Smooth muscle cell (in vitro differentiated cells): Measurements from ENCODE around the gene GJC1. TPM values are rescaled to one million over a fixed set of nuclear protein-coding genes. Genes with fewer than 3 reads are reported as not detected.

Source experiments
- DNase-seq: peaks from one replicate; lab custom pipeline; 2025; ENCODE audit not compliant: unreplicated experiment; lab: John Stamatoyannopoulos, UW
- H2AFZ ChIP-seq: fragments of 200-600 bp; sonication (generic); 2 replicates; pipeline ENCODE4 v1.6.0; 2016; ENCODE audit warnings: antibody characterized with exemption, low read depth, mild to moderate bottlenecking
- H3F3A ChIP-seq: fragments of 200-600 bp; sonication (generic); 2 replicates; pipeline ENCODE4 v1.6.0; 2017; ENCODE audit warnings: antibody characterized with exemption, low read depth
- H3K27ac ChIP-seq: fragments of 200-600 bp; sonication (generic); 2 replicates; pipeline ENCODE4 v1.5.1; 2016; ENCODE audit warnings: low read depth, mild to moderate bottlenecking
- H3K27me3 ChIP-seq: fragments of 200-600 bp; sonication (generic); 2 replicates; pipeline ENCODE4 v1.6.1; 2016; ENCODE audit warnings: low read depth, mild to moderate bottlenecking
- H3K36me3 ChIP-seq: fragments of 200-600 bp; sonication (generic); 2 replicates; pipeline ENCODE4 v1.5.1; 2016; ENCODE audit warnings: low read depth
- H3K4me1 ChIP-seq: fragments of 200-600 bp; sonication (generic); 2 replicates; pipeline ENCODE4 v1.5.1; 2016; ENCODE audit warnings: low read depth
- H3K4me2 ChIP-seq: fragments of 200-600 bp; sonication (generic); 2 replicates; pipeline ENCODE4 v1.6.0; 2016; ENCODE audit warnings: mild to moderate bottlenecking
- H3K4me3 ChIP-seq: fragments of 200-600 bp; sonication (generic); 2 replicates; pipeline ENCODE4 v1.5.1; 2016; ENCODE audit warnings: mild to moderate bottlenecking
- H3K79me2 ChIP-seq: fragments of 200-600 bp; sonication (generic); 2 replicates; pipeline ENCODE4 v1.6.0; 2016; ENCODE audit warnings: low read depth, mild to moderate bottlenecking
- H3K9ac ChIP-seq: fragments of 200-600 bp; sonication (generic); 2 replicates; pipeline ENCODE4 v1.6.0; 2016; ENCODE audit warnings: low read depth
- H3K9me3 ChIP-seq: fragments of 200-600 bp; sonication (generic); replicated peaks from 2 replicates; pipeline ENCODE4 v1.5.1; 2016; ENCODE audit warnings: low read depth
- H4K20me1 ChIP-seq: fragments of 200-600 bp; sonication (generic); 2 replicates; pipeline ENCODE4 v1.6.0; 2016; ENCODE audit warnings: low read depth
- CTCF ChIP-seq: fragments of 200-600 bp; sonication (generic); IDR thresholded peaks from 2 replicates; pipeline ENCODE4 v1.5.1; 2017; ENCODE audit warnings: borderline replicate concordance, mild to moderate bottlenecking, antibody characterized with exemption; ENCODE audit not compliant: insufficient read depth, poor library complexity, severe bottlenecking
- WGBS: methylation state at CpG from one replicate; pipeline ENCODE4 v1.1.7; 2016; ENCODE audit warnings: low lambda C conversion rate; 5-methylcytosine and 5-hydroxymethylcytosine counted together
- polyA plus RNA-seq: library from polyadenylated mRNA; unstranded; fragments of >200 nt; fragmentation: Nextera tagmentation; extraction: Ambion mirVana; gene quantifications from 2 replicates; pipeline ENCODE4 v1.2.1, GENCODE V29; 2016
- total RNA-seq: library from RNA; depleted of rRNA; stranded (reverse); fragments of >200 nt; gene quantifications from 2 replicates; pipeline ENCODE4 v1.2.3, GENCODE V29; 2014

Gene GJC1
- total and polyA plus RNA-seq, 2 experiments from 2014 or later: 8.0 to 16.1 TPM

- H3K4me1 ChIP-seq: no peaks in the 10 kb centered on the region
- H3K27me3 ChIP-seq: no peaks in the 10 kb centered on the region
- H3K9me3 ChIP-seq: no peaks in the 10 kb centered on the region
- no peaks in the 10 kb centered on the region for H4K20me1 ChIP-seq
- no peaks in the 10 kb centered on the region for H3K36me3 ChIP-seq
- H3K79me2 ChIP-seq: no peaks in the 10 kb centered on the region
- H3K4me2 ChIP-seq: no peak overlapping the region
- no peak overlapping the region for H2AFZ ChIP-seq
- 94% methylated on average over 19 of the region's 19 CpGs for WGBS
- no peak overlapping the region for H3K27ac ChIP-seq
- H3K9ac ChIP-seq: no peak overlapping the region
- H3K4me3 ChIP-seq: no peak overlapping the region
- no peaks in the 10 kb centered on the region for H3F3A ChIP-seq
- no peak for DNase-seq
- no peak for TF ChIP-seq CTCF
Observed at GRCh38 chr17:44749076-44749979, 80.8 kb downstream of the GJC1 start.

Other genes starting within 250 kb of the GJC1 start
- 0.09 TPM in 1 of 2 replicates, not detected in the other for gene MEIOC, start 173.8 kb downstream of the GJC1 start, total RNA-seq
- gene MEIOC, start 173.8 kb downstream of the GJC1 start, polyA plus RNA-seq: 0.18 TPM in 1 of 2 replicates, not detected in the other
- gene CCDC43, start 140.5 kb downstream of the GJC1 start, total RNA-seq: 26.9 and 29.0 TPM in 2 replicates
- gene CCDC43, start 140.5 kb downstream of the GJC1 start, polyA plus RNA-seq: 19.3 and 25.4 TPM in 2 replicates
- gene DBF4B, start 121.6 kb downstream of the GJC1 start, total RNA-seq: 1.6 and 3.3 TPM in 2 replicates
- 2.7 and 4.1 TPM in 2 replicates for gene DBF4B, start 121.6 kb downstream of the GJC1 start, polyA plus RNA-seq
- 0.40 TPM in 1 of 2 replicates, not detected in the other for gene ADAM11, start 71.3 kb downstream of the GJC1 start, total RNA-seq
- 0.27 and 0.48 TPM in 2 replicates for gene ADAM11, start 71.3 kb downstream of the GJC1 start, polyA plus RNA-seq
- not detected in 2 replicates for gene HIGD1B, start 17.6 kb upstream of the GJC1 start, total RNA-seq
- gene HIGD1B, start 17.6 kb upstream of the GJC1 start, polyA plus RNA-seq: 0.39 and 0.61 TPM in 2 replicates
- 57.2 and 77.5 TPM in 2 replicates for gene EFTUD2, start 69.2 kb upstream of the GJC1 start, total RNA-seq
- 76.0 and 76.5 TPM in 2 replicates for gene EFTUD2, start 69.2 kb upstream of the GJC1 start, polyA plus RNA-seq
- gene GFAP, start 85.2 kb upstream of the GJC1 start, total RNA-seq: 0.04 TPM in 1 of 2 replicates, not detected in the other
- 0.64 and 1.5 TPM in 2 replicates for gene GFAP, start 85.2 kb upstream of the GJC1 start, polyA plus RNA-seq
- gene KIF18B, start 117.5 kb upstream of the GJC1 start, total RNA-seq: 2.4 and 2.7 TPM in 2 replicates
- 3.4 and 3.9 TPM in 2 replicates for gene KIF18B, start 117.5 kb upstream of the GJC1 start, polyA plus RNA-seq
- gene C1QL1, start 138.0 kb upstream of the GJC1 start, total RNA-seq: not detected in 2 replicates
- 5.5 and 5.6 TPM in 2 replicates for gene C1QL1, start 138.0 kb upstream of the GJC1 start, polyA plus RNA-seq
- gene DCAKD, start 221.3 kb upstream of the GJC1 start, total RNA-seq: 24.3 and 42.3 TPM in 2 replicates
- gene DCAKD, start 221.3 kb upstream of the GJC1 start, polyA plus RNA-seq: 25.7 and 28.4 TPM in 2 replicates
- gene NMT1, start 231.0 kb upstream of the GJC1 start, total RNA-seq: 78.7 and 87.6 TPM in 2 replicates
- gene NMT1, start 231.0 kb upstream of the GJC1 start, polyA plus RNA-seq: 105 and 148 TPM in 2 replicates